ENCODE data around the gene P4HB. TPM values are rescaled to one million over a fixed set of nuclear protein-coding genes. Genes with fewer than 3 reads are reported as not detected.
"Not testable (repeated sequence)": the region's sequence is repeated elsewhere in the genome, so short reads cannot be mapped to it uniquely, and the experiment has no call there.

Gene P4HB
- total RNA-seq, 1 experiment from 2014 or later, result 1,635 TPM

DNA sequence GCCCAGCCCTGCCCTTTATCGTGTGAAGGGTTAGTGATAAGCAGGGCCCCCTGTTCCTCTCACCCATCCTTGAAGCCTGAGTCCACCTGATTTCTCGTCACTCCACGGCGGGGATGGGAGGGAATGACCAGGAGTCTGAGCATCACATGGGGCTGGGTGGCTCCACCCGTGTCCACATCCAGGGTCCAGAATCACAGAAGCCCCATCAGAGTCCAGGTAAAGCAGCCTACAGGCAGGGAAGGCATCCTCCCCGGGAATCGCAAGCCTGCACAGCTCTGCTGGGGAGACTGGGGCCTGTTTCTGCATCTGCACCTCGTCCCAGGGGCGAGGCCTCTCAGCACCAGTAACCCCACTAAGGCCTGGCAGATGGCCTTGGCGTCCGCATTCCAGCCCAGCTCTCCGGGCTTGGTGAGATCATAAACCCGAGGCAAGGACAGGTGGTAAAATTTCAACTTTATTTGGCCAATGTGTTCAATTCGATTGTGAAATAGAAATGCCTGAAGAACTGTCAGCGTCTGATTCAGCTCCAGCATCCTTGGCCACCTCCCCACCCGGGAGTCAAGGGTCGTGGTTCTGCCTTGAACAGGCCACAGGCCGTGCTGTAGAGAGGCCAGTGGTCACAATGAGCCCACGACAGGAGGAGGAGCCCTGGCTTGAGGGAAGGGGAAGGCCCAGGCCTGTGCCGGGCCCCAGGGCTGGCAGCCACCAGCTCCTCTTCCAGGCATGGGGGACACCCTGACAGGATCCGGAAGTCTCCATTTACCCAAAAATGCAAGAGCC lies 17.4 kb downstream of the P4HB start:
- Histone ChIP-seq H3K4me3 (no peak overlapping the region), H3K27ac (no peak overlapping the region), H3K4me1 (replicated peaks) (no peaks in the 10 kb centered on the region), H3K36me3 (peaks cover 62% of the 10 kb centered on the region), H3K9me3 (replicated peaks) (no peaks in the 10 kb centered on the region), H3K27me3 (replicated peaks) (no peaks in the 10 kb centered on the region)
- DNase-seq (ENCODE audit: low read depth in 1 of 2, low spot score in 2 of 2), result peak in 1 of 2 experiments; percentile 44

DNA sequence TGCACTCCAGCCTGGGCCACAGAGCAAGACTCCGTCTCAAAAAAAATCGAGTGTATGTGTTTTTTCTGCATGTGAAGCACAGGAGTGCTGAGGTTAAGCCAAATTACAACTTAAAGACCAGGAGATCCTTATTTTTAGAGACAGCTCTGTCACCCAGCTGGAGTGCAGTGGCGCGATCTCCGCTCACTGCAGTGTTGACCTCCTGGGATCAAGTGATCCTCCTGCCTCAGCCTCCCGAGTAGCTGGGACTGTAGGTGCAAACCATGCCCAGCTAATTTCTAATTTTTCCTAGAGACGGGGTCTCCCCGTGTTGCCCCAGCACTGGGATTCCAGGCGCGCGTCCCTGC lies 18.0 kb downstream of the P4HB start:
- H3K4me1 ChIP-seq (replicated peaks), result no peaks in the 10 kb centered on the region
- no peak for DNase-seq (ENCODE audit: low read depth in 1 of 2, low spot score in 2 of 2)
- no peaks in the 10 kb centered on the region for H3K27me3 ChIP-seq (replicated peaks)
- H3K36me3 ChIP-seq, result peaks cover 57% of the 10 kb centered on the region
- no peak overlapping the region for H3K4me3 ChIP-seq
- H3K9me3 ChIP-seq (replicated peaks), result no peaks in the 10 kb centered on the region
- H3K27ac ChIP-seq, result no peak overlapping the region

- Histone ChIP-seq H3K9me3 (replicated peaks) (no peaks in the 10 kb centered on the region), H3K4me3 (no peak overlapping the region), H3K27ac (no peak overlapping the region), H3K4me1 (replicated peaks) (no peaks in the 10 kb centered on the region), H3K27me3 (replicated peaks) (no peaks in the 10 kb centered on the region), H3K36me3 (peaks cover 52% of the 10 kb centered on the region)
- DNase-seq (ENCODE audit: low read depth in 1 of 2, low spot score in 2 of 2), result no peak
Measured at GRCh38 chr17:81841866-81842265, 18.5 kb downstream of the P4HB start.

DNA sequence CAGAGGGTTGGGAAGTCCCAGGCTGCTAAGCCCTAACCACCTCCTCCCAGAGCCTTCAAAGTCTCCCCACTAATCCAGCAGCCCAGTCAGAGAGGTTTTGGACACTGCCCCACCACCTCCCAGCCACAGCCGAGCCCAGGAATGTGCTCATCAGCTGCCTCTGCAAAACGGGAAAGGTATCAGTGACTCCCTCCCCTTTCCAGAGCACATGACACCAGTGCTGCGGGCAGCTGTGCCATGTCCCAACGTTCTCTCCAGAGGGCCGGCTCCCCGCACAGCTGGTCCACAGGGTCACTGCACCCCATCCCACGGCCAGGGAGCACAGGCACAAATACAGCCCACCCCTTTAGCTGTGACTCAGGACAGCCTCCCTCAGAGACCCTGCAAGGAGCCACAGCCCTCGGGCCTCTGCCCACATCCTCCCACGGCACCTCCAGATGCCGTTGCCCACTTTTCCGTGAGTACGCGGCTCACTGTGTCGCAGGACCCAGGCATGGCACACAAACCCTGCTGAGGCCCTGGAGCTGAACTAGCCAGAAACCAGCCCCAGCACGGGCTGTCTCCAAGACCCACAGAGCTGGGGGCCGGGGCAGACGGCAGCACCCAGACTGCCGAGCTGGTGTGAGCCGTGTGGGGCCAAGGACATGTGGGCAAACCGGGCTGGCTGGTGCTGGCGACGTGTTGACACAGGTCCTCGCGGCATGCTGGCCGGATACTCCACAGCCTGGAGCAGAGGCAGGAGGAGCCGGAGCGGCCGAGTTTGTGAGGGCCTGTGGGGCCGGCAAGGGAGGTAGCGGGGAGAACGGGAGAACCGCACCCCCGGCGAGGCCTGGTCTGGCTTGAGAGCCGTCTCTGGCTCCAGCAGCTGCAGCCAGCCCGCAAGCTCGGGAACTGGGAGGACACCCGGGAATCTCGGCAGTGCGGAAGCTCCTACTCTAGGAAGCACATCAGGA lies 19.2 kb downstream of the P4HB start:
- Histone ChIP-seq H3K27ac (no peak overlapping the region), H3K36me3 (peaks cover 44% of the 10 kb centered on the region), H3K9me3 (replicated peaks) (no peaks in the 10 kb centered on the region), H3K27me3 (replicated peaks) (no peaks in the 10 kb centered on the region), H3K4me1 (replicated peaks) (no peaks in the 10 kb centered on the region), H3K4me3 (no peak overlapping the region)
- DNase-seq (ENCODE audit: low read depth in 1 of 2, low spot score in 2 of 2), result peak in 1 of 2 experiments; percentile 55

- peaks cover 34% of the 10 kb centered on the region for H3K36me3 ChIP-seq
- not testable (repeated sequence) for H3K27ac ChIP-seq; H3K27me3 ChIP-seq (replicated peaks); H3K9me3 ChIP-seq (replicated peaks); H3K4me1 ChIP-seq (replicated peaks); H3K4me3 ChIP-seq; DNase-seq (ENCODE audit: low read depth in 1 of 2, low spot score in 2 of 2)
Measured at GRCh38 chr17:81840059-81840458, 20.3 kb downstream of the P4HB start.

DNA sequence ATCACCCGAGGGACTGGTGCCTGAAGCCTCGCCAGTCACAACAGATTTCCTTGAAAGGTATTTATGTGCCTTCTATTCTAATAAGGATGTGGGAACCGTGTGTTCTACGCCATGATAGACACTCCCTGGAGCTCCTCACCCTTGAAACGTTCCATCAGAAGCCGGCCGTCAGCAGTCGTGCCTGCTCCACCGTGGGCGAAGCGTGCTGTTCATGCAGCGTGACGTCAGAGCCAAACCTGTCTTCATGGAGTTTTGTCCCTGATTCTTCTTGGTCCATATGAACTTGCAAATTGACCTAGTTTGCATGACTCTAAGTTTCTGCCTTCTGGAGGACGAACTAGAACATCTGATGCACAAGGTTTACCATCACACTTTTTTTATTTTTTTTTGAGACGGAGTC lies 21.0 kb downstream of the P4HB start:
- Histone ChIP-seq H3K36me3 (peaks cover 26% of the 10 kb centered on the region), H3K4me1 (replicated peaks) (peaks cover 3% of the 10 kb centered on the region), H3K9me3 (replicated peaks) (no peaks in the 10 kb centered on the region), H3K27me3 (replicated peaks) (no peaks in the 10 kb centered on the region), H3K4me3 (no peak overlapping the region), H3K27ac (no peak overlapping the region)
- no peak for DNase-seq (ENCODE audit: low read depth in 1 of 2, low spot score in 2 of 2)

- DNase-seq (ENCODE audit: low read depth in 1 of 2, low spot score in 2 of 2), result no peak
- no peak overlapping the region for H3K4me3 ChIP-seq
- peaks cover 21% of the 10 kb centered on the region for H3K36me3 ChIP-seq
- no peaks in the 10 kb centered on the region for H3K9me3 ChIP-seq (replicated peaks)
- no peak overlapping the region for H3K27ac ChIP-seq
- no peaks in the 10 kb centered on the region for H3K27me3 ChIP-seq (replicated peaks)
- H3K4me1 ChIP-seq (replicated peaks), result peaks cover 8% of the 10 kb centered on the region
Measured at GRCh38 chr17:81838753-81839255, 21.5 kb downstream of the P4HB start.

- no peak for DNase-seq (ENCODE audit: low read depth in 1 of 2, low spot score in 2 of 2)
- H3K9me3 ChIP-seq (replicated peaks), result no peaks in the 10 kb centered on the region
- no peak overlapping the region for H3K4me3 ChIP-seq
Measured at GRCh38 chr17:81837641-81838040, 22.7 kb downstream of the P4HB start.

GRCh38 chr17:81834831-81835267 lies 25.5 kb downstream of the P4HB start, which contains the start of gene PPP1R27:
Gene PPP1R27, minus strand, starts transcription at chr17:81835050. Its CDS starts 97 bp downstream, at chr17:81834953.
- no peak for DNase-seq (ENCODE audit: low read depth in 1 of 2, low spot score in 2 of 2)
- H3K27ac ChIP-seq, result no peak within 1 kb of the TSS
- H3K4me1 ChIP-seq (replicated peaks), result peaks cover 29% of the 10 kb centered on the region
- peaks cover 11% of the 10 kb centered on the region; the same call in 1 of the 2 replicates for H3K36me3 ChIP-seq
- H3K4me3 ChIP-seq, result peak within 1 kb of the TSS; percentile 87
- H3K27me3 ChIP-seq (replicated peaks), result no peaks in the 10 kb centered on the region
- no peaks in the 10 kb centered on the region for H3K9me3 ChIP-seq (replicated peaks)

More at GRCh38 chr17:81837641-81838040, 22.7 kb downstream of the P4HB start:
- H3K27me3 ChIP-seq (replicated peaks), result no peaks in the 10 kb centered on the region
- H3K27ac ChIP-seq, result no peak overlapping the region
- H3K36me3 ChIP-seq, result peaks cover 12% of the 10 kb centered on the region
- peaks cover 16% of the 10 kb centered on the region for H3K4me1 ChIP-seq (replicated peaks)

GRCh38 chr17:81833921-81834830 lies 26.2 kb downstream of the P4HB start:
- no peak overlapping the region; the same call in 1 of the 2 replicates for H3K27ac ChIP-seq
- H3K36me3 ChIP-seq, result peaks cover 12% of the 10 kb centered on the region; the same call in 1 of the 2 replicates
- H3K4me1 ChIP-seq (replicated peaks), result peaks cover 29% of the 10 kb centered on the region
- H3K9me3 ChIP-seq (replicated peaks), result no peaks in the 10 kb centered on the region
- H3K27me3 ChIP-seq (replicated peaks), result no peaks in the 10 kb centered on the region
- no peak for DNase-seq (ENCODE audit: low read depth in 1 of 2, low spot score in 2 of 2)
- H3K4me3 ChIP-seq, result peak overlapping the region; percentile 87

GRCh38 chr17:81833160-81833920 lies 27.0 kb downstream of the P4HB start, which contains the start of gene MCRIP1:
Gene MCRIP1, minus strand, starts transcription at chr17:81833291. Its CDS starts 8,785 bp downstream, at chr17:81824506.
- peaks cover 29% of the 10 kb centered on the region for H3K4me1 ChIP-seq (replicated peaks)
- H3K4me3 ChIP-seq, result peak within 1 kb of the TSS; percentile 87
- peak; percentile 85 to 98 for DNase-seq (ENCODE audit: low read depth in 1 of 2, low spot score in 2 of 2)
- H3K9me3 ChIP-seq (replicated peaks), result no peaks in the 10 kb centered on the region
- H3K27ac ChIP-seq, result peak within 1 kb of the TSS; percentile 84
- H3K36me3 ChIP-seq, result peaks cover 12% of the 10 kb centered on the region; the same call in 1 of the 2 replicates
- H3K27me3 ChIP-seq (replicated peaks), result no peaks in the 10 kb centered on the region

DNA sequence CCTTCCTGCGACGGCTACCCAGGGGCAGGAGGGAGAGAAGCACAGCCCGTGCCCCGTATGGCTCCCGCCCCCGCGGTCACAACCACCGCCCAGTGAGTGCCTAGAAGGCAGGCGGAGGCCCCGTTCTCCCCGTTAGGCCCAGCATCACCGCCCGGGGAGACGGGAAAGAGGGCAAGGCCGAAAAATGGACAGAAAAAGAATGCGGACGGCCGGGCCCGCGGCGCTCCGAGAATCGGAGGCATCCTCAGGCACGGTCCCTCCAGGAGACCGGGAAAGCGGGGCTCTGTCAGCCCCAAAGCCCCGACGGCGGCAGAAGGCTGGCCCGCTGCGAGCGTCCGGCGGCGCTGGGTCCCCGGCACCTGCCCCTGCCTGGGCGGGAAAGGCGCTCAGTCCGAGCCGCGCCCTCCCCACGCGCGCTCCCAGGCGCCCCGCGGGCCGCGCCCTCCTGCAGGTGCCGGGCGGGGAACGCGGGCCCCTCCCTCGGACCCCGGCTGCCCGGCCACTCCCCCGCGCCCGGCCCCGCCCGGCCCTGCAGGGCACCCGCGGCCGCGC lies 27.7 kb downstream of the P4HB start:
- H3K27me3 ChIP-seq (replicated peaks), result no peaks in the 10 kb centered on the region
- no peaks in the 10 kb centered on the region for H3K9me3 ChIP-seq (replicated peaks)
- peak in 1 of 2 experiments; percentile 58 for DNase-seq (ENCODE audit: low read depth in 1 of 2, low spot score in 2 of 2)
- H3K27ac ChIP-seq, result no peak overlapping the region
- peak overlapping the region; percentile 87 for H3K4me3 ChIP-seq
- H3K36me3 ChIP-seq, result peaks cover 12% of the 10 kb centered on the region; the same call in 1 of the 2 replicates
- peaks cover 29% of the 10 kb centered on the region for H3K4me1 ChIP-seq (replicated peaks)
